ENCODE measurements around the gene ADPRH. TPM values are rescaled to one million over a fixed set of nuclear protein-coding genes. Genes with fewer than 3 reads are reported as not detected.

ADPRH gene
- total RNA-seq, 4 donors from 2014 or later = 0.66 to 5.1 (median 2.9) TPM

GRCh38 chr3:119608405-119609000 lies 29.2 kb downstream of the ADPRH start:
- H3K36me3 ChIP-seq = no peaks in the 10 kb centered on the region
- intact Hi-C loops (cut with DNase I) = no loop called here
- no peaks in the 10 kb centered on the region for H3K4me1 ChIP-seq
- no peak for TF ChIP-seq POLR2A (IDR thresholded peaks at IDR 0.05)
- TF ChIP-seq, protein P1, sequence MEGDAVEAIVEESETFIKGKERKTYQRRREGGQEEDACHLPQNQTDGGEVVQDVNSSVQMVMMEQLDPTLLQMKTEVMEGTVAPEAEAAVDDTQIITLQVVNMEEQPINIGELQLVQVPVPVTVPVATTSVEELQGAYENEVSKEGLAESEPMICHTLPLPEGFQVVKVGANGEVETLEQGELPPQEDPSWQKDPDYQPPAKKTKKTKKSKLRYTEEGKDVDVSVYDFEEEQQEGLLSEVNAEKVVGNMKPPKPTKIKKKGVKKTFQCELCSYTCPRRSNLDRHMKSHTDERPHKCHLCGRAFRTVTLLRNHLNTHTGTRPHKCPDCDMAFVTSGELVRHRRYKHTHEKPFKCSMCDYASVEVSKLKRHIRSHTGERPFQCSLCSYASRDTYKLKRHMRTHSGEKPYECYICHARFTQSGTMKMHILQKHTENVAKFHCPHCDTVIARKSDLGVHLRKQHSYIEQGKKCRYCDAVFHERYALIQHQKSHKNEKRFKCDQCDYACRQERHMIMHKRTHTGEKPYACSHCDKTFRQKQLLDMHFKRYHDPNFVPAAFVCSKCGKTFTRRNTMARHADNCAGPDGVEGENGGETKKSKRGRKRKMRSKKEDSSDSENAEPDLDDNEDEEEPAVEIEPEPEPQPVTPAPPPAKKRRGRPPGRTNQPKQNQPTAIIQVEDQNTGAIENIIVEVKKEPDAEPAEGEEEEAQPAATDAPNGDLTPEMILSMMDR (IDR thresholded peaks at IDR 0.05) = no peak
- H3K4me3 ChIP-seq = no peak overlapping the region
- no peak for DNase-seq
- no peaks in the 10 kb centered on the region for H3K27me3 ChIP-seq
- 57 to 83% methylated on average over 5 to 6 of the region's 6 CpGs for WGBS, 2 donors
- no peaks in the 10 kb centered on the region for H3K9me3 ChIP-seq
- H3K27ac ChIP-seq = no peak overlapping the region

DNA sequence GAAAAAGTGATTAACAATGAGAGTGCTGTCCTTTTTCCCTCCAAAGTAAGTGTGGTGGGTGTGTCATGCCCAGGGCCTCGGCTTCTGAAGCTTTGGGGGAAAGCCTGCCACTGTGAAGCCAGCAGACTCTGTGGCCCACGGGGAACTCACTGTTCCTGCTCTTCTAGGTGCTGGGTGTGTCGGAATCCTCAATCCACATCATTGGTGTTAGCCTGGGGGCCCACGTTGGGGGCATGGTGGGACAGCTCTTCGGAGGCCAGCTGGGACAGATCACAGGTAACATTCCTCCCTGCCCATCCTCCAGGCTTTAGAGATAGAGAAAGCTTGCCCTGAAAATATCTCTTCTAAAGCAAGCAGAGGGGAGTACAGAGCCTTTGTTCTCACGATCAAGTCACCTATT lies 30.0 kb downstream of the ADPRH start:
- no peak overlapping the region for H3K27ac ChIP-seq
- TF ChIP-seq, protein P1 (IDR thresholded peaks at IDR 0.05) = no peak
- no peak for TF ChIP-seq POLR2A (IDR thresholded peaks at IDR 0.05)
- H3K4me3 ChIP-seq = no peak overlapping the region
- no peaks in the 10 kb centered on the region for H3K36me3 ChIP-seq
- H3K27me3 ChIP-seq = no peaks in the 10 kb centered on the region
- no peak for DNase-seq
- no peaks in the 10 kb centered on the region for H3K9me3 ChIP-seq
- 25 to 28% methylated on average over 5 of the region's 6 CpGs for whole genome bisulfite sequencing, 2 donors
- intact Hi-C loops (cut with DNase I) = no loop called here
- H3K4me1 ChIP-seq = no peaks in the 10 kb centered on the region

GRCh38 chr3:119611664-119612063 lies 32.4 kb downstream of the ADPRH start:
- DNase-seq = no peak
- intact Hi-C loops (cut with DNase I) = no loop called here
- WGBS, 2 donors = 93 to 96% methylated on average over 1 of the region's 1 CpG

DNA sequence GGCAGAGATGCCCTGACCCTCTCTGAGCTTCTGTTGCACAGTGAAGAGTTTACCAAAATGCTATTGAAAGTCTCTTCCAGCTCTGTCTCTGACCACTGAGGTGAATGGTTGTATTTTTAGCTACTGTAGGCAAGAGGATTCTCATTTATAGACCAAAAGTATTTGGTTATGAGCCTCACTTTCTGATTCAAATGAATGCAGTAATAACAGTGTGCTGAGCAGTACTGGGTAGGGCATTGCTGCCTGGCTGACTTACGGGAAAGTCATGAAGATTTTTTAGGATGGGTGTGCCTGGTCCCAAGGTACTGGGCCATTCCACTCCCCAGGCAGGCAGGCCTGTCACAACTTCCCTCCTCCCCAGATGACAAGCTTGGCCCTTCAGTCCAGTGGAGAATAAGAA lies 33.9 kb downstream of the ADPRH start:
- Histone ChIP-seq H3K27me3 (no peaks in the 10 kb centered on the region), H3K4me3 (no peak overlapping the region), H3K27ac (no peak overlapping the region), H3K36me3 (no peaks in the 10 kb centered on the region), H3K4me1 (no peaks in the 10 kb centered on the region), H3K9me3 (no peaks in the 10 kb centered on the region)
- intact Hi-C loops (cut with DNase I) = no loop called here
- 89 to 100% methylated on average over 1 of the region's 1 CpG for WGBS, 2 donors
- TF ChIP-seq, protein P1 (IDR thresholded peaks at IDR 0.05) = no peak
- TF ChIP-seq POLR2A (IDR thresholded peaks at IDR 0.05) = no peak
- no peak for DNase-seq

More at GRCh38 chr3:119611664-119612063, 32.4 kb downstream of the ADPRH start:
- H3K4me3 ChIP-seq = no peak overlapping the region
- H3K4me1 ChIP-seq = no peaks in the 10 kb centered on the region
- H3K9me3 ChIP-seq = no peaks in the 10 kb centered on the region
- no peak for TF ChIP-seq POLR2A (IDR thresholded peaks at IDR 0.05)
- TF ChIP-seq, protein P1 (IDR thresholded peaks at IDR 0.05) = no peak
- no peaks in the 10 kb centered on the region for H3K36me3 ChIP-seq
- no peak overlapping the region for H3K27ac ChIP-seq
- no peaks in the 10 kb centered on the region for H3K27me3 ChIP-seq

DNA sequence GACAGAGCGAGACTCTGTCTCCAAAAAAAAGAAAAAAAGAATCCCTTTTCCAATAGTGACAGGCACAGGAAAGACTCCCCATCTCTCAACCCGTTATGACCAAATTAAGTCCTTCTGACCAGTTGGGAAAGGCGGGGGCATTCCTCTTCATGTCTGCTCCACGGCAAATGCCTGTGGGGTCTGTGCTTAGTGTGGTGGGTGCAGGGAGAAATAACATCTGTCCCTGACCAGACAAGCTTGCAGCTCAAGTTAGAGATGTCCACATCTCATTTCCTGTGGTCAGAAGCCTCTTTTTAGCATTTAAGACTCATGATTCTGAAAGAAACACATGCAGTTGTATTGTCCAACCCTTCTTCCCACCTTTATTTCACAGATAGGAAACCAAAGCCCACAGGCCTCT lies 34.6 kb downstream of the ADPRH start:
- no peaks in the 10 kb centered on the region for H3K27me3 ChIP-seq
- WGBS, 2 donors = 73 to 78% methylated on average over 4 of the region's 4 CpGs
- no peaks in the 10 kb centered on the region for H3K9me3 ChIP-seq
- H3K4me1 ChIP-seq = no peaks in the 10 kb centered on the region
- intact Hi-C loops (cut with DNase I) = no loop called here
- no peak for DNase-seq
- H3K36me3 ChIP-seq = no peaks in the 10 kb centered on the region
- TF ChIP-seq, protein P1 (IDR thresholded peaks at IDR 0.05) = no peak
- TF ChIP-seq POLR2A (IDR thresholded peaks at IDR 0.05) = no peak
- H3K4me3 ChIP-seq = no peak overlapping the region
- no peak overlapping the region for H3K27ac ChIP-seq

All from esophagus squamous epithelium (tissue), 5 donors.